H9 (cell line): ENCODE data around the gene ATXN7. TPM values are rescaled to one million over a fixed set of nuclear protein-coding genes. Genes with fewer than 3 reads are reported as not detected.

Source experiments
- DNase-seq: peaks from one replicate; pipeline ENCODE4 v3.0.0-alpha.2; 2017
- H2AFZ ChIP-seq: one replicate; pipeline ENCODE4 v1.6.1; 2013; ENCODE audit warnings: mild to moderate bottlenecking, low read length, control low read depth, moderate library complexity
- H2AK5ac ChIP-seq: 2 replicates; pipeline ENCODE4 v1.6.1; 2013; ENCODE audit warnings: low read length, control low read depth, mixed read lengths; ENCODE audit not compliant: insufficient read length
- H2BK120ac ChIP-seq: one replicate; pipeline ENCODE4 v1.6.1; 2013; ENCODE audit warnings: low read depth, mild to moderate bottlenecking, low read length, control low read depth, inconsistent platforms; ENCODE audit not compliant: poor library complexity, severe bottlenecking
- H2BK12ac ChIP-seq: 2 replicates; pipeline ENCODE4 v1.6.1; 2013; ENCODE audit warnings: low read length, control low read depth, mixed read lengths, low read depth; ENCODE audit not compliant: insufficient read length
- H2BK15ac ChIP-seq: 2 replicates; pipeline ENCODE4 v1.6.1; 2013; ENCODE audit warnings: low read depth, low read length, control low read depth
- H2BK20ac ChIP-seq: one replicate; pipeline ENCODE4 v1.6.1; 2013; ENCODE audit warnings: low read depth, mild to moderate bottlenecking, low read length, control low read depth, inconsistent platforms; ENCODE audit not compliant: poor library complexity, severe bottlenecking
- H2BK5ac ChIP-seq: 2 replicates; pipeline ENCODE4 v1.6.1; 2013; ENCODE audit warnings: low read length, control low read depth, mixed read lengths; ENCODE audit not compliant: insufficient read length
- H3K14ac ChIP-seq: 2 replicates; pipeline ENCODE4 v1.6.1; 2013; ENCODE audit warnings: low read length, control low read depth; ENCODE audit not compliant: insufficient read depth
- H3K18ac ChIP-seq: 2 replicates; pipeline ENCODE4 v1.6.1; 2013; ENCODE audit warnings: low read depth, mild to moderate bottlenecking, mixed read lengths, low read length, control low read depth; ENCODE audit not compliant: insufficient read length
- H3K23ac ChIP-seq: 2 replicates; pipeline ENCODE4 v1.6.1; 2013; ENCODE audit warnings: low read length, control low read depth, mixed read lengths, low read depth; ENCODE audit not compliant: insufficient read length
- H3K23me2 ChIP-seq: 2 replicates; pipeline ENCODE4 v1.6.1; 2013; ENCODE audit warnings: low read depth, mild to moderate bottlenecking, mixed read lengths, low read length, control low read depth; ENCODE audit not compliant: insufficient read length, poor library complexity, severe bottlenecking
- H3K27ac ChIP-seq: 2 replicates; pipeline ENCODE4 v1.5.1; 2013; ENCODE audit warnings: low read length, control low read depth, mixed read lengths, low read depth; ENCODE audit not compliant: insufficient read length
- H3K27me3 ChIP-seq: 2 replicates; pipeline ENCODE4 v1.6.1; 2013; ENCODE audit warnings: low read length, control low read depth, inconsistent platforms; ENCODE audit not compliant: insufficient read depth
- H3K4ac ChIP-seq: 2 replicates; pipeline ENCODE4 v1.6.1; 2013; ENCODE audit warnings: low read depth, mild to moderate bottlenecking, control low read depth, inconsistent platforms, low read length, moderate library complexity
- H3K4me1 ChIP-seq: 2 replicates; pipeline ENCODE4 v1.6.1; 2013; ENCODE audit warnings: low read length, control low read depth, inconsistent platforms; ENCODE audit not compliant: insufficient read depth
- H3K4me2 ChIP-seq: 2 replicates; pipeline ENCODE4 v1.6.1; 2013; ENCODE audit warnings: low read length, control low read depth, mixed read lengths; ENCODE audit not compliant: insufficient read length, insufficient read depth
- H3K56ac ChIP-seq: 2 replicates; pipeline ENCODE4 v1.6.1; 2013; ENCODE audit warnings: low read depth, mild to moderate bottlenecking, mixed read lengths, low read length, control low read depth; ENCODE audit not compliant: insufficient read length
- H3K79me1 ChIP-seq: 2 replicates; pipeline ENCODE4 v1.6.1; 2013; ENCODE audit warnings: low read depth, mild to moderate bottlenecking, moderate library complexity, low read length, control low read depth, inconsistent platforms; ENCODE audit not compliant: insufficient read depth, poor library complexity, severe bottlenecking
- H3K79me2 ChIP-seq: 2 replicates; pipeline ENCODE4 v1.6.1; 2013; ENCODE audit warnings: low read length, control low read depth, inconsistent platforms; ENCODE audit not compliant: insufficient read depth
- H3K9ac ChIP-seq: 2 replicates; pipeline ENCODE4 v1.6.1; 2013; ENCODE audit warnings: low read length, control low read depth, mixed read lengths; ENCODE audit not compliant: insufficient read length; ENCODE audit errors: extremely low read depth
- H3K9me3 ChIP-seq: one replicate; pipeline ENCODE4 v1.6.1; 2013; ENCODE audit warnings: low read depth, low read length, inconsistent platforms; ENCODE audit not compliant: control insufficient read depth
- H3T11ph ChIP-seq: one replicate; pipeline ENCODE4 v1.6.1; 2013; ENCODE audit warnings: mild to moderate bottlenecking, low read length, control low read depth, inconsistent platforms
- H4K20me1 ChIP-seq: one replicate; pipeline ENCODE4 v1.6.1; 2013; ENCODE audit not compliant: control insufficient read depth, insufficient read length, insufficient read depth
- H4K5ac ChIP-seq: 2 replicates; pipeline ENCODE4 v1.6.1; 2013; ENCODE audit warnings: low read depth, mild to moderate bottlenecking, mixed read lengths, low read length, control low read depth; ENCODE audit not compliant: insufficient read length
- H4K8ac ChIP-seq: replicated peaks from 2 replicates; pipeline ENCODE4 v1.6.1; 2013; ENCODE audit warnings: low read length, control low read depth, mixed read lengths, low read depth; ENCODE audit not compliant: insufficient read length
- H4K91ac ChIP-seq: 2 replicates; pipeline ENCODE4 v1.6.1; 2013; ENCODE audit warnings: low read depth, mild to moderate bottlenecking, moderate library complexity, mixed read lengths, low read length, control low read depth; ENCODE audit not compliant: insufficient read length
- H3K27ac Mint-ChIP-seq, 3 experiments: 2 replicates in 2 of 3; 3 replicates in 1 of 3; pipeline ENCODE4 v1.8.0; 2020 to 2021; ENCODE audit warnings: mixed read lengths in 3 of 3, mild to moderate bottlenecking in 1 of 3, moderate library complexity in 1 of 3
- H3K27me3 Mint-ChIP-seq: 2 replicates; pipeline ENCODE4 v1.8.0; 2021; ENCODE audit warnings: low read depth, mild to moderate bottlenecking, moderate library complexity, mixed read lengths
- H3K36me3 Mint-ChIP-seq, 3 experiments: 2 replicates in 2 of 3; 3 replicates in 1 of 3; pipeline ENCODE4 v1.8.0; 2020 to 2021; ENCODE audit warnings: low read depth in 3 of 3, mixed read lengths in 3 of 3; ENCODE audit not compliant: insufficient read depth in 1 of 3
- H3K4me1 Mint-ChIP-seq, 2 experiments: 2 replicates each; pipeline ENCODE4 v1.8.0; 2020; ENCODE audit warnings: mixed read lengths in 2 of 2
- H3K4me3 Mint-ChIP-seq, 2 experiments: 2 replicates in 1 of 2; 3 replicates in 1 of 2; pipeline ENCODE4 v1.8.0; 2020 to 2021; ENCODE audit warnings: mild to moderate bottlenecking in 2 of 2, mixed read lengths in 2 of 2, moderate library complexity in 1 of 2
- H3K9me3 Mint-ChIP-seq, 2 experiments: 2 replicates in 1 of 2; 3 replicates in 1 of 2; pipeline ENCODE4 v1.8.0; 2020; ENCODE audit warnings: mild to moderate bottlenecking in 2 of 2, mixed read lengths in 2 of 2, moderate library complexity in 1 of 2
- WGBS: extraction: QIAGEN DNeasy Blood & Tissue Kit; methylation state at CpG from one replicate; pipeline ENCODE4 v1.1.7; 2013; ENCODE audit warnings: missing lambda C conversion rate, low lambda C conversion rate, mixed read lengths; ENCODE audit not compliant: insufficient read length; ENCODE audit errors: extremely low coverage; 5-methylcytosine and 5-hydroxymethylcytosine counted together
- total RNA-seq: library from RNA; stranded (reverse); gene quantifications from 2 replicates; pipeline ENCODE4 v1.2.1, GENCODE V29; 2021
- TF ChIP-seq, protein P1 (sequence below): fragments of 200-600 bp; sonication (generic); conservative IDR thresholded peaks from 3 replicates; pipeline ENCODE4 v1.8.0; 2021; ENCODE audit warnings: antibody characterized with exemption, mild to moderate bottlenecking

Gene ATXN7
- total RNA-seq, 1 experiment from 2014 or later = 21.5 TPM

DNA sequence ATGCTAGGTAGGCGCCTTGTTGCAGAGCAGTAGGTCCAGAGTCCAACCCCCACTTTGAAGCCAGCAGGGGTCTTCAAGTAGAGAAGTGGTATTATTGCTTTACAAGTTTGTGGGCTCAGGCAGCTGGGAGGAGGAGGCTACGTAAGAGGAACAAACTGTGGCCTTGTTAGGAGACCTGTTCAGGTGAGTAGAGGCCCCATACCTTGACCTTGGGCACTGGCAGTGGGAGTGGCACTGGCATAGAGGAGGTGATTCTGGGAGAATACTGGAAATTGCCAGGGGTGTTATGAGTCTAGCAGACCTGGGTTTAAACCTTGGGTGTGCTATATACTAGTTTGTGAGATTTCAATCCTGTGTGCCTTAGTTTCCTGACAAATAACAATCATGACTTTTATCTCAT lies 83.1 kb downstream of the ATXN7 start:
- Histone ChIP-seq H3K79me1 (peaks cover 2% of the 10 kb centered on the region), H3K4me1 (no peaks in the 10 kb centered on the region; the same call in none of the 2 replicates), H2AFZ (no peak overlapping the region), H2BK15ac (no peak overlapping the region), H3K18ac (no peak overlapping the region), H3K4ac (no peak overlapping the region), H3K27me3 (no peaks in the 10 kb centered on the region), H3K27ac (no peak overlapping the region), H3K9me3 (no peaks in the 10 kb centered on the region), H4K91ac (no peak overlapping the region), H3K9ac (no peak overlapping the region), H2AK5ac (no peak overlapping the region), H2BK5ac (no peak overlapping the region), H3K23me2 (no peaks in the 10 kb centered on the region), H4K5ac (no peak overlapping the region), H3K14ac (no peak overlapping the region), H3T11ph (no peak overlapping the region), H3K23ac (no peak overlapping the region), H2BK12ac (no peak overlapping the region), H2BK120ac (no peak overlapping the region), H3K79me2 (no peaks in the 10 kb centered on the region; the same call in 1 of the 2 replicates), H4K20me1 (no peaks in the 10 kb centered on the region), H3K56ac (no peak overlapping the region), H4K8ac (no peak overlapping the region), H3K4me2 (no peak overlapping the region), H2BK20ac (peak overlapping the region; percentile 33)
- no peak for DNase-seq
- Mint-ChIP-seq H3K27ac (peak overlapping the region in 1 of 3 experiments; percentile 40; a peak in 2 of 7 replicates), H3K4me3 (no peak overlapping the region), H3K27me3 (no peaks in the 10 kb centered on the region), H3K9me3 (no peaks in the 10 kb centered on the region), H3K36me3 (no peaks in the 10 kb centered on the region), H3K4me1 (peaks cover 31 to 37% of the 10 kb centered on the region in 2 experiments)
- TF ChIP-seq, protein P1, sequence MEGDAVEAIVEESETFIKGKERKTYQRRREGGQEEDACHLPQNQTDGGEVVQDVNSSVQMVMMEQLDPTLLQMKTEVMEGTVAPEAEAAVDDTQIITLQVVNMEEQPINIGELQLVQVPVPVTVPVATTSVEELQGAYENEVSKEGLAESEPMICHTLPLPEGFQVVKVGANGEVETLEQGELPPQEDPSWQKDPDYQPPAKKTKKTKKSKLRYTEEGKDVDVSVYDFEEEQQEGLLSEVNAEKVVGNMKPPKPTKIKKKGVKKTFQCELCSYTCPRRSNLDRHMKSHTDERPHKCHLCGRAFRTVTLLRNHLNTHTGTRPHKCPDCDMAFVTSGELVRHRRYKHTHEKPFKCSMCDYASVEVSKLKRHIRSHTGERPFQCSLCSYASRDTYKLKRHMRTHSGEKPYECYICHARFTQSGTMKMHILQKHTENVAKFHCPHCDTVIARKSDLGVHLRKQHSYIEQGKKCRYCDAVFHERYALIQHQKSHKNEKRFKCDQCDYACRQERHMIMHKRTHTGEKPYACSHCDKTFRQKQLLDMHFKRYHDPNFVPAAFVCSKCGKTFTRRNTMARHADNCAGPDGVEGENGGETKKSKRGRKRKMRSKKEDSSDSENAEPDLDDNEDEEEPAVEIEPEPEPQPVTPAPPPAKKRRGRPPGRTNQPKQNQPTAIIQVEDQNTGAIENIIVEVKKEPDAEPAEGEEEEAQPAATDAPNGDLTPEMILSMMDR = no peak
- no CpG with 5 or more reads among the region's 2 CpGs for WGBS
